ENCODE data around the gene TPP2. TPM values are rescaled to one million over a fixed set of nuclear protein-coding genes. Genes with fewer than 3 reads are reported as not detected.

The TPP2 gene
- total RNA-seq, 1 donor = 60.0 TPM

- TF ChIP-seq CTCF (IDR thresholded peaks at IDR 0.05; ENCODE audit: insufficient read depth, low read depth, low read length) = no peak
- peak; percentile 44 for DNase-seq (ENCODE audit: low read depth)
These were observed 82.8 kb downstream of the TPP2 start for GRCh38 chr13:102679449-102680132.

DNA sequence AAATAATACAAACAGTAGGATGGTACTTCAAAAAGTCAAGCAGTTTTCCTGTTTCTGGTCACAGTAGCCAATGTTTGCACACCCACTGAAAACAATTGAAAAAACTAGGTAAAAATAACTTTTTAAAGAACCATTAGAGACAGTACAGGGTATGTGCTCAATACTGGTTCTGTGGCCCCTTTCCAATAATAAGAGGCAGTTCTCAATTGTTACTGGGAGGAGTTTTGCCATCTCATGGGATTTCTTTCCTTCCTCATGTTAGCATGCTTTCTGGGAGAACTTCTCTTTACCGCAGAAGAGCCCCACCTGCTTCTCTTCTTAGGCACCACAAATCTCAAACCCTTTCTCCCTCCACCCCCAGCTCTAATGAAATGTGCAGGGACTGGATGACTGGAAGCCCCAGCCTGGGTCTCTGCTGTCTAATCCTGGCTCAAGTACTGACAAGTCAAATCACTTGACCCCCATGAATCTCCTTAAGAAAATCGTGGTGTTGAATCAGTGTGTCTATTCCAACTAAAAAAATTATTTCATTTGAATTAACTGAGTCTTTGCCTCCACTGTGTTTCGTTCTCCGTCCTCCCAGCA is 83.4 kb downstream of the TPP2 start:
- no peak for TF ChIP-seq CTCF (IDR thresholded peaks at IDR 0.05; ENCODE audit: insufficient read depth, low read depth, low read length)
- no peak overlapping the region for H3K4me3 ChIP-seq (ENCODE audit: low read depth, low read length)
- DNase-seq (ENCODE audit: low read depth) = no peak

More at GRCh38 chr13:102679449-102680132, 82.8 kb downstream of the TPP2 start:
- H3K4me3 ChIP-seq (ENCODE audit: low read depth, low read length) = no peak overlapping the region

DNA sequence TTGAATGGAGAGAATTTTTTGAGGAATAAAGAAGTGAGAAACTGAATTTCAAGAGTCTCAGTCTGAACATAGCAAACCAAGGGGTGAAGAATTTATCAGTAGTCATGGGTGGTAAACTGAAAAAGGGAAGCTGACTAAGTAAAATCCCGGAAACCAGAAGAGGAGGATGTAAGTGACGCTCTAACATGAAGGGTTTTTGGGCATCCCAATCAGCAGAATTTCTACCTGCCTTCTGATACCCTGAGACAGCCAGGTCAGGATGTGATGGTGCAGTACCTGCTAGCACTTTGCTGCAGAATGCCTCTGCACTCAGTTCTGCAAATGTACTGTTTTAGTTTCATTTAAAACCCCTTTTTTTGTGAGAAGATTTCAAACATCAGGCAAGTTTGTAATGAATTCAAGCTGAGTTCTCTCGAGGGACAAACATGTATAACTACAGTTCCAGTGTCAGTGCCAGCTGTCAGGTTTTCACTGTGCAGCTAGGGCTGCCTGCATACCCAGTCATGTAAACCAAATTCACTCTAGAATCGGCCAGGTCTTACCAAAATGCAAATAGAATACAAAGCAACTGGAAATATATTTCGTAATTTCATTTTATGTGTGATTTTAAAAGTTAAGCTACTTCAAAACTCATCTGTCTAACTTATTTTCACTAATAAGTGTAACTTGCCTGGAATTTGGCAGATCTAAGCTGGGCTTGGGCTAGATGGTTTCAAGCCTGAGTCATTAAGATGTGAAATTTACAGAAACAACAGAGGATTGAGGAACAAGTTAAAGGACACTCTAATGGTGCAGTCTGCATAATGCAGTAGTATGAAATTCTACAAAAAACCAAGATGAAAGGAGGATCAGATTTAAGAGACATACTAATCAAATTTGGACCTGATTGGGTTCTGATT is 84.3 kb downstream of the TPP2 start:
- no peak overlapping the region for H3K4me3 ChIP-seq (ENCODE audit: low read depth, low read length)
- TF ChIP-seq CTCF (IDR thresholded peaks at IDR 0.05; ENCODE audit: insufficient read depth, low read depth, low read length) = no peak
- no peak for DNase-seq (ENCODE audit: low read depth)

DNA sequence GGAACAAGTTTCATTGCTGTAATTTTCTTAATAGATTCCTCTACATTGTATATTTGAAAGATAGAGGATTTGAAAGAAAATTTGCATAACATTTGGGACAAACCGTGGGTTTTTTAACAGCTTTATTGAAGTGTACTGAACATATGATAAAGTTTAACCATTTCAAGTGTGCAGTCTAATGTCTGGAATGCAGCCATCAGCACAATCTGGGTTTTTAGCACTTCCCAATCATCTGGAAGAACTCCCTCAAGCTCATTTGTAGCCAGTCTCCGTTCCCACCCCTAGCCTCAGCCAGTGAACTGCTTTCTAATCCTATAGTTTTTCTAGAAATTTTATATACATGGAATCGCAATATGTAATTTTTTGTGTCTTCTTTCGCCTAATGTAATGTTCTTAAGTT is 85.4 kb downstream of the TPP2 start:
- TF ChIP-seq CTCF (IDR thresholded peaks at IDR 0.05; ENCODE audit: insufficient read depth, low read depth, low read length) = no peak
- no peak for DNase-seq (ENCODE audit: low read depth)
- no peak overlapping the region for H3K4me3 ChIP-seq (ENCODE audit: low read depth, low read length)

DNA sequence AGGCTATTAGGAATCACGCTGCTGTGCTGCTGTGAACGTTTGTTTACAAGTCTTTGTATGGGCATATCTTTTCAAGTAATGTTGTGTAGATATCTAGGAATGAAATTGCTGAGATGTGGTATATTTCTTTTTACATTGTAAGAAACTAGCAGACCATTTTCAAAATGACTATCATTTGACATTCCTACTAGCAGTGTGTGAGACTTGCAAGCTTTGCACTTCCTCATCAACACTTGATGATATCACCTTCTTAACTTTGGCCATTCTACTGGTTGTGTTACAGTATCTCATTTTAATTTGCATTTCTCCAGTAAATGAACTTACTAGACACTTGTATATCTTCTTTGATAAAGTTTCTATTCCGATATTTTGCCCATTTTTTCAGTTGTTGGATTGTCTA is 85.9 kb downstream of the TPP2 start:
- no peak for DNase-seq (ENCODE audit: low read depth)
- no peak overlapping the region for H3K4me3 ChIP-seq (ENCODE audit: low read depth, low read length)
- no peak for TF ChIP-seq CTCF (IDR thresholded peaks at IDR 0.05; ENCODE audit: insufficient read depth, low read depth, low read length)

DNA sequence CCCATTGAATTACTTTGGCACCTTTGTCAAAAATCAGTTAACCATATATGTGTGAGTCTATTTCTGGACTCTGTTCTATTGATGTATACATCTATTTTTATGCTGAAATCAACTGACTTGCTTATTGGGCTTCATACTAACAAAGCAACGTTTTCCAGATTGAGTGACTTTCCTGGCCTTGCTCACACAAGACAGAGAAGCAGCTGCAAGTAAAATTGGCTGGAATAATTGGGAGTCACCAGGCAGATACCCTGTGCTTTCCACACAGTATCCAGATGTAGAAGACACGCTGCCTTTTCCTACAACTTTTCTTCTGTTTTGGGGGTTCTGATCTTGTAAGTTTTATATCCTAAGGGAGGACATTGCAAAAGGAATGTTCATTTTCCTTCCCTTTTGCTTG is 86.9 kb downstream of the TPP2 start:
- DNase-seq (ENCODE audit: low read depth) = no peak
- TF ChIP-seq CTCF (IDR thresholded peaks at IDR 0.05; ENCODE audit: insufficient read depth, low read depth, low read length) = no peak
- no peak overlapping the region for H3K4me3 ChIP-seq (ENCODE audit: low read depth, low read length)

Measured in fibroblast of villous mesenchyme (primary cell).